ENCODE results near the gene OR5K2.

The OR5K2 gene

GRCh38 chr3:98497381-98497780 is at the start of gene OR5K2:
TSS of gene OR5K2 (plus strand) at chr3:98497681. CDS start at chr3:98497681, 0 bp downstream.
- Histone ChIP-seq H3K4me3 (ENCODE audit: low read length) (no peak within 1 kb of the TSS), H3K9ac (ENCODE audit: low read length) (no peak within 1 kb of the TSS), H3K4me1 (ENCODE audit: control insufficient read depth, insufficient read depth, low read length) (no peaks in the 10 kb centered on the region), H3K27me3 (ENCODE audit: control insufficient read depth, insufficient read depth, low read length) (no peaks in the 10 kb centered on the region), H3K36me3 (ENCODE audit: control insufficient read depth, insufficient read depth, low read length) (no peaks in the 10 kb centered on the region), H3K9me3 (ENCODE audit: control insufficient read depth, low read length) (no peaks in the 10 kb centered on the region)

DNA sequence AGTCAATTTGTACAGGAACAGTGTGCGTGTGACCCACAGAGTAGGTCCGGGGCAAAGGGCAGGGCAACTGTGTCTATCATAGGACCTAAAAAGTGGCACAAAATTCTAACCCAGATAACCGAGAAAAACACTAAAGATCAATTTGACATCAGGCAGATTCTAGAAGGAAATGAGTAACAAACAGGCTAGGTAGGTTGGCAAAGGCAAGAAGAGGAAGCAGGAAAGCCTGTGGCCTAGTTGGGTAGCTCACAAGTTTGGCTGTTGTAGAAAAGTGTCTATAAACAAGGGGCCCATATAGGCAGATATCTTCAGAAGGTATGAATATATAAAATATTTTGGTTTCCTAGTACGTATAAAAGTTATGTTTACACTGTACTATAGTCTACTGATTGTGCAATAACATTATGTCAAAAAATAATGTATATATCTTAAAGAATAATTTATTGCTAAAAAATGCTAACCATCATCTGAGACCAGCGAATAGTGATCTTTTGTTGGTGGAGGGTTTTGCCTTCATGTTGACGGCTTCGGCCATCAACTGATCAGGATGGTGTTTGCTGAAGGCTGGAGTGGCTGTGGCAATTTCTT is 47.8 kb upstream of the OR5K2 start:
- H3K9ac ChIP-seq (ENCODE audit: low read length), result no peak overlapping the region
- H3K27me3 ChIP-seq (ENCODE audit: control insufficient read depth, insufficient read depth, low read length), result no peaks in the 10 kb centered on the region
- no peaks in the 10 kb centered on the region for H3K4me1 ChIP-seq (ENCODE audit: control insufficient read depth, insufficient read depth, low read length)
- no peaks in the 10 kb centered on the region for H3K9me3 ChIP-seq (ENCODE audit: control insufficient read depth, low read length)
- no peaks in the 10 kb centered on the region for H3K36me3 ChIP-seq (ENCODE audit: control insufficient read depth, insufficient read depth, low read length)
- no peak overlapping the region for H3K4me3 ChIP-seq (ENCODE audit: low read length)

DNA sequence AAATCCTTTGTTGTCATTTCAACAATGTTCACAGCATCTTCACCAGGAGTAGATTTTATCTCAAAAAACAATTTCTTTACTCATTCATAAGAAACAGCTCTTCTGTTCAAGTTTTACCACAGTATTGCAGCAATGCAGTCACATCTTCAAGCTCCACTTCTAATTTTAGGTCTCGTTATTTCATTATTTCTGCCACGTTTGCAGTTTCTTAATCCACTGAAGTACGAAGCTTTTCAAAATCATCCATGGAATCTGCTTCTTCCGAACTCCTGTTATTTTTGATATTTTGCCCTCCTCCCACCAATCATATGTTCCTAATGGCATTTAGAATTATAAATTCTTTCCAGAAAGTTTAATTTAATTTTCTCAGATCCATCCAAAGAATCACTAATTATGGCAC is 47.1 kb upstream of the OR5K2 start:
- H3K36me3 ChIP-seq (ENCODE audit: control insufficient read depth, insufficient read depth, low read length), result no peaks in the 10 kb centered on the region
- H3K9me3 ChIP-seq (ENCODE audit: control insufficient read depth, low read length), result no peaks in the 10 kb centered on the region
- no peaks in the 10 kb centered on the region for H3K4me1 ChIP-seq (ENCODE audit: control insufficient read depth, insufficient read depth, low read length)
- H3K4me3 ChIP-seq (ENCODE audit: low read length), result no peak overlapping the region
- H3K9ac ChIP-seq (ENCODE audit: low read length), result no peak overlapping the region
- H3K27me3 ChIP-seq (ENCODE audit: control insufficient read depth, insufficient read depth, low read length), result no peaks in the 10 kb centered on the region

DNA sequence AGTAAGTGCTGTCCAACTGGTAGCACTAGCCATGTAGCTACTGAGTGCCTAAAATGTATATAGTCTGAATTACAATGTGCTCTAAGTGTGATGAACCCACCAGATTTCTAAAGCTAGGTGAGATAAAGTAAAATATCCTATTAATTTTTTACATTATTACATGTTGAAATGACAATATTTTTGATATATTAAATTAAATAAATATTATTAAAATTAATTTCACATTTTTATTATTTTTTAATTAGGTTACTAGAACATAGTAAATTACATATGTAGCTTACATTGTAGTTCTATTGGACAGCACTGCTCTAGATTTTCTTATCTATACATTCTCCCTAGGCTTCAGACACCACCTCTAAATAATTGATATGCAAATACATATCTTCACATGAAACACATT is 43.7 kb upstream of the OR5K2 start:
- no peaks in the 10 kb centered on the region for H3K36me3 ChIP-seq (ENCODE audit: control insufficient read depth, insufficient read depth, low read length)
- no peaks in the 10 kb centered on the region for H3K9me3 ChIP-seq (ENCODE audit: control insufficient read depth, low read length)
- H3K9ac ChIP-seq (ENCODE audit: low read length), result no peak overlapping the region
- H3K4me3 ChIP-seq (ENCODE audit: low read length), result no peak overlapping the region
- no peaks in the 10 kb centered on the region for H3K4me1 ChIP-seq (ENCODE audit: control insufficient read depth, insufficient read depth, low read length)
- no peaks in the 10 kb centered on the region for H3K27me3 ChIP-seq (ENCODE audit: control insufficient read depth, insufficient read depth, low read length)

DNA sequence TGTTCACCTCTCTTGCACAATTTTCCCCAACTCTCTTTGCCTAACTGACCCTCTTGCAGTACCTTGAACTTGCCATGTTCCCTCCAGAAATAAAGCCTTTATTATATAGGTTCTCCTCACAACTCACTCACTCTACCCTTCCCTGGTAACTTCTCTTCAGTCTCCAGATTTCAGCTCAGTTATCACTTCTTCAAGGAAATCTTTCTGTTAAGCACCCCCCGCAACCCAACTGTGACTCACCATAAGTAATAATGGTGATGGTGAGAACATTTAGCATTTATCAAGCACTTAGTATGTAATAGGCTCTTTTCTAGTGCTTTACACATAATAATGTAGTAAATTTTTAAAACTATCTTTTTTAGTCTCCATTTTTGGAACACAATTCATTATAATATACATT is 42.6 kb upstream of the OR5K2 start:
- Histone ChIP-seq H3K4me3 (ENCODE audit: low read length) (no peak overlapping the region), H3K4me1 (ENCODE audit: control insufficient read depth, insufficient read depth, low read length) (no peaks in the 10 kb centered on the region)

GRCh38 chr3:98457543-98457942 is 39.9 kb upstream of the OR5K2 start:
- Histone ChIP-seq H3K4me3 (ENCODE audit: low read length) (no peak overlapping the region), H3K9ac (ENCODE audit: low read length) (no peak overlapping the region), H3K9me3 (ENCODE audit: control insufficient read depth, low read length) (no peaks in the 10 kb centered on the region), H3K27me3 (ENCODE audit: control insufficient read depth, insufficient read depth, low read length) (no peaks in the 10 kb centered on the region), H3K4me1 (ENCODE audit: control insufficient read depth, insufficient read depth, low read length) (no peaks in the 10 kb centered on the region), H3K36me3 (ENCODE audit: control insufficient read depth, insufficient read depth, low read length) (no peaks in the 10 kb centered on the region)

More for the DNA sequence above, 42.6 kb upstream of the OR5K2 start:
- Histone ChIP-seq H3K9me3 (ENCODE audit: control insufficient read depth, low read length) (no peaks in the 10 kb centered on the region), H3K36me3 (ENCODE audit: control insufficient read depth, insufficient read depth, low read length) (no peaks in the 10 kb centered on the region), H3K9ac (ENCODE audit: low read length) (no peak overlapping the region), H3K27me3 (ENCODE audit: control insufficient read depth, insufficient read depth, low read length) (no peaks in the 10 kb centered on the region)

- Histone ChIP-seq H3K4me3 (ENCODE audit: low read length) (no peak overlapping the region), H3K27me3 (ENCODE audit: control insufficient read depth, insufficient read depth, low read length) (no peaks in the 10 kb centered on the region), H3K36me3 (ENCODE audit: control insufficient read depth, insufficient read depth, low read length) (no peaks in the 10 kb centered on the region), H3K9ac (ENCODE audit: low read length) (no peak overlapping the region), H3K9me3 (ENCODE audit: control insufficient read depth, low read length) (no peaks in the 10 kb centered on the region), H3K4me1 (ENCODE audit: control insufficient read depth, insufficient read depth, low read length) (no peaks in the 10 kb centered on the region)
Observed at GRCh38 chr3:98460220-98460619, 37.3 kb upstream of the OR5K2 start.

DNA sequence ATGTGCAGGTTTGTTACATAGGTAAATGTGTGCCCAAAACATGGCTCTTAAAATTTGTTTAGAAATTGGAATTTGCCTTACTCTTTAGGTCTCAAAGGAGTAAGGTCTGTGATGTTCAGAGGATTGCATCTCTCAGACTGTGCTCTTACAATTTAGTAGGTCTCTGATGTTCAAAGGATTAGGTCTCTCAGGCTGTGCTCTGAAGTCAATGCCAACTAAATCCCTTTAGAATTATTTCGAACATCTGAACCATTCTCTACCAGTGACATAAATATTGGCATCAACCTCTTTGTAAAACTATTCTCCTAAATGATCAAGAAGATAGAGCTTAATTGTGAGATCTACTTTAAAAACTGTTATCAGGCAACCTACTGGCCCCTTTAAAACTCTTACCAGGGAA is 34.6 kb upstream of the OR5K2 start, which contains the start of gene OR5K1:
TSS of gene OR5K1 (plus strand) at position 301 of the 400 bp plus-strand sequence. CDS start 6,376 bp downstream, outside the sequence.
- Histone ChIP-seq H3K36me3 (ENCODE audit: control insufficient read depth, insufficient read depth, low read length) (no peaks in the 10 kb centered on the region), H3K4me3 (ENCODE audit: low read length) (no peak within 1 kb of the TSS), H3K27me3 (ENCODE audit: control insufficient read depth, insufficient read depth, low read length) (no peaks in the 10 kb centered on the region), H3K9me3 (ENCODE audit: control insufficient read depth, low read length) (no peaks in the 10 kb centered on the region), H3K9ac (ENCODE audit: low read length) (no peak within 1 kb of the TSS), H3K4me1 (ENCODE audit: control insufficient read depth, insufficient read depth, low read length) (no peaks in the 10 kb centered on the region)

GRCh38 chr3:98482717-98483482 is 14.6 kb upstream of the OR5K2 start:
- no peaks in the 10 kb centered on the region for H3K4me1 ChIP-seq (ENCODE audit: control insufficient read depth, insufficient read depth, low read length)
- no peak overlapping the region for H3K9ac ChIP-seq (ENCODE audit: low read length)
- no peak overlapping the region for H3K4me3 ChIP-seq (ENCODE audit: low read length)
- no peaks in the 10 kb centered on the region for H3K27me3 ChIP-seq (ENCODE audit: control insufficient read depth, insufficient read depth, low read length)
- no peaks in the 10 kb centered on the region for H3K9me3 ChIP-seq (ENCODE audit: control insufficient read depth, low read length)
- H3K36me3 ChIP-seq (ENCODE audit: control insufficient read depth, insufficient read depth, low read length), result no peaks in the 10 kb centered on the region

DNA sequence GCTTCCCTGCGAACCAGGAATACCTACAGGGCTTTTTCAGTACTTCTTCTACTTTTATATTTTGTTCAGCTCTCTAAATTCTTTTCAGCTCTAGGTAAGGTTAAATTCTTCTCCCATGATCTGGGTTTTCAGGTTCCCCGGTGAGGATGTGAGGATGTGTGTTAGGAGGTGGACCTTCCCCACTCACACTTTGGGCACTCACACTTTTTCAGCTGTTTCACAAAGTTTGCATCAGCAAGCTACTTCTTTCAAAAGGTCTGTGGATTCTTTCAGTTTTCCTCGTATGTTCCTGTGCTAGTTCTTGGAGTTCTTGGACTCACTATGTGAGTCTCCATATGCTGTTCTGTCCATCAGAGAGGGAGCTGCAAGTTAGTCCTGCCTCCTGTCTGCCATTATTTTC is 13.9 kb upstream of the OR5K2 start:
- Histone ChIP-seq H3K36me3 (ENCODE audit: control insufficient read depth, insufficient read depth, low read length) (no peaks in the 10 kb centered on the region), H3K9ac (ENCODE audit: low read length) (no peak overlapping the region), H3K4me1 (ENCODE audit: control insufficient read depth, insufficient read depth, low read length) (no peaks in the 10 kb centered on the region), H3K27me3 (ENCODE audit: control insufficient read depth, insufficient read depth, low read length) (no peaks in the 10 kb centered on the region), H3K4me3 (ENCODE audit: low read length) (no peak overlapping the region), H3K9me3 (ENCODE audit: control insufficient read depth, low read length) (no peaks in the 10 kb centered on the region)

DNA sequence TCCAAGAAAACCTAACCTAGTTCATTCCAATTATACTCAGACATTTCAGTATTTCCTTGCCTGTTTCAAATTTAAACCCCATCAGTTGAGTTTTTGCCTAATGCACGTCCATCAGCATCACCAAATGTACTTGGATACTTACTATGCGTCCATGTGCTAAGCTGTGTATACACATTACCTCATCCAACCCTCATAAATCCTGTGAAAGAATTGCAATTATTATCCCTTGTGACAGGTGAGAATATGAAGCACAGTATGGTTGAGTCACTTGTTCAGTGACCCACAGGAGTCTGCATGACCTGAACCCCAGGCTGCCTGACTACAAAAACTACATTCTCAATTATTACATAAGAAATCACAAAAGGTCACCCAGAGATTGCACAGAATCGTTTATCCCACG is 2.5 kb downstream of the OR5K2 start:
- Histone ChIP-seq H3K36me3 (ENCODE audit: control insufficient read depth, insufficient read depth, low read length) (no peaks in the 10 kb centered on the region), H3K9ac (ENCODE audit: low read length) (no peak overlapping the region), H3K9me3 (ENCODE audit: control insufficient read depth, low read length) (no peaks in the 10 kb centered on the region), H3K4me1 (ENCODE audit: control insufficient read depth, insufficient read depth, low read length) (no peaks in the 10 kb centered on the region), H3K27me3 (ENCODE audit: control insufficient read depth, insufficient read depth, low read length) (no peaks in the 10 kb centered on the region), H3K4me3 (ENCODE audit: low read length) (no peak overlapping the region)

DNA sequence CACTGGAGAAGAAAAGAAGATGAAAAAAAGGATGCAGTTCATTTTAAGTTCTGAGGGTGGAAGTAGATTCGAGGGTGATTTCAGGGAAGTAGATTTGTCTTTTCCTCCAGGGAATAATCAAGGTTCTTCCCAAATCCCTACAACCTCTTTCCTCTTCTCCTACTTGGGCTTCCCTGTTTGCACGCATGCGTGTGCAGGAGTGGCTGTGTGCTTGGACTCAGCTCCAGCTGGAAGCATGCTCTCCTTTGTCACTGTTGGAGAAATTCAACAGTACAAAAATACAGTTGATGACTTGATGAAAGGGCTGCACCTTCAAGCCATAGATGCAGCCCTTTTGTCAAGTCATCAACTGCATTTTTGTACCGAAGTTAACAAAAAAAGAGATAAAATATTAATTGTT is 3.8 kb downstream of the OR5K2 start:
- Histone ChIP-seq H3K4me3 (ENCODE audit: low read length) (no peak overlapping the region), H3K9me3 (ENCODE audit: control insufficient read depth, low read length) (no peaks in the 10 kb centered on the region), H3K4me1 (ENCODE audit: control insufficient read depth, insufficient read depth, low read length) (no peaks in the 10 kb centered on the region), H3K27me3 (ENCODE audit: control insufficient read depth, insufficient read depth, low read length) (no peaks in the 10 kb centered on the region), H3K9ac (ENCODE audit: low read length) (no peak overlapping the region), H3K36me3 (ENCODE audit: control insufficient read depth, insufficient read depth, low read length) (no peaks in the 10 kb centered on the region)

Measured in mucosa of stomach (tissue), 1 donor.